Measurements from ENCODE around the gene DNASE1.

GRCh38 chr16:3612510-3613466 lies 41.7 kb upstream of the DNASE1 start:
- TF ChIP-seq POLR2A (IDR thresholded peaks at IDR 0.05) (no peak), CTCF (IDR thresholded peaks at IDR 0.05) (no peak)
